Smooth muscle cell (in vitro differentiated cells): ENCODE data around the gene GNAS-AS1. TPM values are rescaled to one million over a fixed set of nuclear protein-coding genes. Genes with fewer than 3 reads are reported as not detected.

Source experiments
- DNase-seq: peaks from one replicate; lab custom pipeline; 2025; ENCODE audit not compliant: unreplicated experiment; lab: John Stamatoyannopoulos, UW
- H2AFZ ChIP-seq: fragments of 200-600 bp; sonication (generic); 2 replicates; pipeline ENCODE4 v1.6.0; 2016; ENCODE audit warnings: antibody characterized with exemption, low read depth, mild to moderate bottlenecking
- H3F3A ChIP-seq: fragments of 200-600 bp; sonication (generic); 2 replicates; pipeline ENCODE4 v1.6.0; 2017; ENCODE audit warnings: antibody characterized with exemption, low read depth
- H3K27ac ChIP-seq: fragments of 200-600 bp; sonication (generic); 2 replicates; pipeline ENCODE4 v1.5.1; 2016; ENCODE audit warnings: low read depth, mild to moderate bottlenecking
- H3K27me3 ChIP-seq: fragments of 200-600 bp; sonication (generic); 2 replicates; pipeline ENCODE4 v1.6.1; 2016; ENCODE audit warnings: low read depth, mild to moderate bottlenecking
- H3K36me3 ChIP-seq: fragments of 200-600 bp; sonication (generic); 2 replicates; pipeline ENCODE4 v1.5.1; 2016; ENCODE audit warnings: low read depth
- H3K4me1 ChIP-seq: fragments of 200-600 bp; sonication (generic); 2 replicates; pipeline ENCODE4 v1.5.1; 2016; ENCODE audit warnings: low read depth
- H3K4me2 ChIP-seq: fragments of 200-600 bp; sonication (generic); 2 replicates; pipeline ENCODE4 v1.6.0; 2016; ENCODE audit warnings: mild to moderate bottlenecking
- H3K4me3 ChIP-seq: fragments of 200-600 bp; sonication (generic); 2 replicates; pipeline ENCODE4 v1.5.1; 2016; ENCODE audit warnings: mild to moderate bottlenecking
- H3K79me2 ChIP-seq: fragments of 200-600 bp; sonication (generic); 2 replicates; pipeline ENCODE4 v1.6.0; 2016; ENCODE audit warnings: low read depth, mild to moderate bottlenecking
- H3K9ac ChIP-seq: fragments of 200-600 bp; sonication (generic); 2 replicates; pipeline ENCODE4 v1.6.0; 2016; ENCODE audit warnings: low read depth
- H3K9me3 ChIP-seq: fragments of 200-600 bp; sonication (generic); replicated peaks from 2 replicates; pipeline ENCODE4 v1.5.1; 2016; ENCODE audit warnings: low read depth
- H4K20me1 ChIP-seq: fragments of 200-600 bp; sonication (generic); 2 replicates; pipeline ENCODE4 v1.6.0; 2016; ENCODE audit warnings: low read depth
- CTCF ChIP-seq: fragments of 200-600 bp; sonication (generic); IDR thresholded peaks from 2 replicates; pipeline ENCODE4 v1.5.1; 2017; ENCODE audit warnings: borderline replicate concordance, mild to moderate bottlenecking, antibody characterized with exemption; ENCODE audit not compliant: insufficient read depth, poor library complexity, severe bottlenecking
- WGBS: methylation state at CpG from one replicate; pipeline ENCODE4 v1.1.7; 2016; ENCODE audit warnings: low lambda C conversion rate; 5-methylcytosine and 5-hydroxymethylcytosine counted together
- polyA plus RNA-seq: library from polyadenylated mRNA; unstranded; fragments of >200 nt; fragmentation: Nextera tagmentation; extraction: Ambion mirVana; gene quantifications from 2 replicates; pipeline ENCODE4 v1.2.1, GENCODE V29; 2016
- total RNA-seq: library from RNA; depleted of rRNA; stranded (reverse); fragments of >200 nt; gene quantifications from 2 replicates; pipeline ENCODE4 v1.2.3, GENCODE V29; 2014

GNAS-AS1 gene
- total and polyA plus RNA-seq, 2 experiments from 2014 or later = 0.40 TPM; not detected in 1

GRCh38 chr20:58877050-58877975 is 26.6 kb upstream of the GNAS-AS1 start:
- no peak overlapping the region for H3K4me3 ChIP-seq
- no peaks in the 10 kb centered on the region for H3F3A ChIP-seq
- H3K36me3 ChIP-seq = no peaks in the 10 kb centered on the region
- no peak overlapping the region for H2AFZ ChIP-seq
- H3K27ac ChIP-seq = no peak overlapping the region
- no peak overlapping the region for H3K4me2 ChIP-seq
- no peaks in the 10 kb centered on the region for H3K27me3 ChIP-seq
- H3K9me3 ChIP-seq = no peaks in the 10 kb centered on the region
- H4K20me1 ChIP-seq = no peaks in the 10 kb centered on the region
- DNase-seq = no peak
- WGBS = 64% methylated on average over 11 of the region's 11 CpGs
- H3K9ac ChIP-seq = no peak overlapping the region
- H3K79me2 ChIP-seq = no peaks in the 10 kb centered on the region
- no peak for TF ChIP-seq CTCF
- peaks cover 41% of the 10 kb centered on the region for H3K4me1 ChIP-seq

- Histone ChIP-seq H3K79me2 (no peaks in the 10 kb centered on the region), H3F3A (no peaks in the 10 kb centered on the region), H3K4me1 (peaks cover 39% of the 10 kb centered on the region), H3K36me3 (no peaks in the 10 kb centered on the region), H3K9ac (no peak overlapping the region), H3K27ac (no peak overlapping the region), H3K4me3 (no peak overlapping the region), H2AFZ (no peak overlapping the region), H3K4me2 (no peak overlapping the region), H4K20me1 (no peaks in the 10 kb centered on the region), H3K27me3 (no peaks in the 10 kb centered on the region), H3K9me3 (no peaks in the 10 kb centered on the region)
- DNase-seq = no peak
- TF ChIP-seq CTCF = no peak
- WGBS = 82% methylated on average over 7 of the region's 7 CpGs
Measured at GRCh38 chr20:58876437-58876836, 25.7 kb upstream of the GNAS-AS1 start.

- Histone ChIP-seq H3K4me2 (no peak overlapping the region), H3K27me3 (no peaks in the 10 kb centered on the region), H3K4me1 (peaks cover 39% of the 10 kb centered on the region), H3K4me3 (no peak overlapping the region), H3K27ac (no peak overlapping the region), H3K79me2 (no peaks in the 10 kb centered on the region), H4K20me1 (no peaks in the 10 kb centered on the region), H2AFZ (no peak overlapping the region), H3K36me3 (no peaks in the 10 kb centered on the region), H3K9me3 (no peaks in the 10 kb centered on the region), H3F3A (no peaks in the 10 kb centered on the region), H3K9ac (no peak overlapping the region)
- TF ChIP-seq CTCF = no peak
- DNase-seq = no peak
- WGBS = 74% methylated on average over 12 of the region's 12 CpGs
Measured at GRCh38 chr20:58875541-58876134, 24.9 kb upstream of the GNAS-AS1 start.

- WGBS = 96% methylated on average over 3 of the region's 3 CpGs
Measured at GRCh38 chr20:58875111-58875510, 24.4 kb upstream of the GNAS-AS1 start.

More at GRCh38 chr20:58875111-58875510, 24.4 kb upstream of the GNAS-AS1 start:
- H3K27ac ChIP-seq = no peak overlapping the region
- peaks cover 39% of the 10 kb centered on the region for H3K4me1 ChIP-seq
- H2AFZ ChIP-seq = no peak overlapping the region
- no peak overlapping the region for H3K4me3 ChIP-seq
- H3F3A ChIP-seq = no peaks in the 10 kb centered on the region
- H3K27me3 ChIP-seq = no peaks in the 10 kb centered on the region
- no peak overlapping the region for H3K4me2 ChIP-seq
- no peaks in the 10 kb centered on the region for H3K36me3 ChIP-seq
- H4K20me1 ChIP-seq = no peaks in the 10 kb centered on the region
- no peak overlapping the region for H3K9ac ChIP-seq
- no peak for TF ChIP-seq CTCF
- H3K9me3 ChIP-seq = no peaks in the 10 kb centered on the region
- no peaks in the 10 kb centered on the region for H3K79me2 ChIP-seq
- DNase-seq = no peak
